BLaER1 (cell line): Measurements from ENCODE around the gene PPT2.

ENCODE experiments used
- H3K27ac ChIP-seq: shearing (Covaris generic); formaldehyde crosslinking; 2 replicates; pipeline ENCODE4 v1.8.1; 2022
- H3K27me3 ChIP-seq: shearing (Covaris generic); formaldehyde crosslinking; 2 replicates; pipeline ENCODE4 v1.8.1; 2022
- H3K36me3 ChIP-seq: shearing (Covaris generic); formaldehyde crosslinking; 2 replicates; pipeline ENCODE4 v1.8.1; 2022
- H3K4me1 ChIP-seq: shearing (Covaris generic); formaldehyde crosslinking; 2 replicates; pipeline ENCODE4 v1.8.1; 2022
- H3K4me2 ChIP-seq: shearing (Covaris generic); formaldehyde crosslinking; 2 replicates; pipeline ENCODE4 v1.8.1; 2022
- H3K4me3 ChIP-seq: shearing (Covaris generic); formaldehyde crosslinking; 2 replicates; pipeline ENCODE4 v1.8.1; 2022
- H3K9ac ChIP-seq: shearing (Covaris generic); formaldehyde crosslinking; 2 replicates; pipeline ENCODE4 v1.8.1; 2022
- H3K9me3 ChIP-seq: shearing (Covaris generic); formaldehyde crosslinking; 2 replicates; pipeline ENCODE4 v1.8.1; 2022
- H4K20me1 ChIP-seq: shearing (Covaris generic); formaldehyde crosslinking; 2 replicates; pipeline ENCODE4 v1.8.1; 2022
- Cebpa-rat ChIP-seq: shearing (Covaris generic); IDR thresholded peaks from 2 replicates; pipeline ENCODE4 v1.8.1; 2022

PPT2 gene

GRCh38 chr6:32153564-32154513, at the start of gene PPT2:
TSS of gene PPT2 (plus strand) at chr6:32154141. CDS start at chr6:32154595, 454 bp downstream.
- H3K4me1 ChIP-seq: peaks cover 36% of the 10 kb centered on the region
- H3K9me3 ChIP-seq: peaks cover 3% of the 10 kb centered on the region
- peaks cover under 1% of the 10 kb centered on the region; the same call in 1 of the 2 replicates for H3K27me3 ChIP-seq
- peak within 1 kb of the TSS; percentile 81 for H3K9ac ChIP-seq
- no peak for TF ChIP-seq Cebpa-rat
- peak within 1 kb of the TSS; percentile 96 for H3K4me2 ChIP-seq
- H3K36me3 ChIP-seq: peaks cover 34% of the 10 kb centered on the region
- H3K4me3 ChIP-seq: peak within 1 kb of the TSS; percentile 89
- 0 out of 2 replicates have a peak, but pooled peaks cover 11% of the 10 kb centered on the region for H4K20me1 ChIP-seq
- peak within 1 kb of the TSS; percentile 78 for H3K27ac ChIP-seq

GRCh38 chr6:32105433-32105832, 48.5 kb upstream of the PPT2 start:
- H3K36me3 ChIP-seq: no peaks in the 10 kb centered on the region
- H3K9me3 ChIP-seq: no peaks in the 10 kb centered on the region
- no peak overlapping the region for H3K27ac ChIP-seq
- no peak overlapping the region for H3K4me3 ChIP-seq
- no peak for TF ChIP-seq Cebpa-rat
- H4K20me1 ChIP-seq: no peaks in the 10 kb centered on the region
- H3K9ac ChIP-seq: no peak overlapping the region
- H3K4me1 ChIP-seq: peaks cover 31% of the 10 kb centered on the region
- no peaks in the 10 kb centered on the region for H3K27me3 ChIP-seq
- H3K4me2 ChIP-seq: no peak overlapping the region

- Histone ChIP-seq H3K27me3 (no peaks in the 10 kb centered on the region), H3K9ac (no peak overlapping the region), H3K9me3 (no peaks in the 10 kb centered on the region), H3K4me2 (peak overlapping the region; percentile 67; the same call in 1 of the 2 replicates), H3K4me1 (peaks cover 32% of the 10 kb centered on the region), H3K36me3 (peaks cover 14% of the 10 kb centered on the region), H3K27ac (no peak overlapping the region), H4K20me1 (no peaks in the 10 kb centered on the region), H3K4me3 (no peak overlapping the region)
- no peak for TF ChIP-seq Cebpa-rat
Observed at GRCh38 chr6:32107406-32107805, 46.5 kb upstream of the PPT2 start.

GRCh38 chr6:32108094-32108627, 45.8 kb upstream of the PPT2 start:
- TF ChIP-seq Cebpa-rat: no peak
- peak overlapping the region; percentile 67 for H3K4me2 ChIP-seq
- no peaks in the 10 kb centered on the region for H3K27me3 ChIP-seq
- peaks cover 15% of the 10 kb centered on the region for H3K36me3 ChIP-seq
- H4K20me1 ChIP-seq: no peaks in the 10 kb centered on the region
- H3K9ac ChIP-seq: no peak overlapping the region
- no peak overlapping the region for H3K27ac ChIP-seq
- H3K4me3 ChIP-seq: no peak overlapping the region
- peaks cover 32% of the 10 kb centered on the region for H3K4me1 ChIP-seq
- no peaks in the 10 kb centered on the region for H3K9me3 ChIP-seq

GRCh38 chr6:32108727-32109113, 45.2 kb upstream of the PPT2 start:
- peaks cover 21% of the 10 kb centered on the region for H3K36me3 ChIP-seq
- H3K4me3 ChIP-seq: no peak overlapping the region
- TF ChIP-seq Cebpa-rat: no peak
- H3K4me2 ChIP-seq: peak overlapping the region; percentile 67
- H3K27me3 ChIP-seq: no peaks in the 10 kb centered on the region
- no peak overlapping the region for H3K27ac ChIP-seq
- H3K9me3 ChIP-seq: no peaks in the 10 kb centered on the region
- H4K20me1 ChIP-seq: no peaks in the 10 kb centered on the region
- H3K4me1 ChIP-seq: peaks cover 32% of the 10 kb centered on the region
- H3K9ac ChIP-seq: no peak overlapping the region

GRCh38 chr6:32109114-32109764, 44.7 kb upstream of the PPT2 start, which contains the start of gene TNXB:
TSS of gene TNXB (minus strand) at chr6:32109338. CDS start at chr6:32098198, 11,140 bp downstream.
- no peak for TF ChIP-seq Cebpa-rat
- Histone ChIP-seq H3K4me3 (no peak within 1 kb of the TSS), H3K27me3 (no peaks in the 10 kb centered on the region), H3K9me3 (no peaks in the 10 kb centered on the region), H3K27ac (no peak within 1 kb of the TSS), H3K4me2 (peak within 1 kb of the TSS; percentile 67), H3K36me3 (peaks cover 26% of the 10 kb centered on the region), H4K20me1 (no peaks in the 10 kb centered on the region), H3K9ac (no peak within 1 kb of the TSS), H3K4me1 (peaks cover 32% of the 10 kb centered on the region)

- no peaks in the 10 kb centered on the region for H4K20me1 ChIP-seq
- peaks cover 31% of the 10 kb centered on the region for H3K36me3 ChIP-seq
- H3K4me2 ChIP-seq: peak overlapping the region; percentile 67
- no peaks in the 10 kb centered on the region for H3K9me3 ChIP-seq
- no peak overlapping the region for H3K27ac ChIP-seq
- H3K27me3 ChIP-seq: no peaks in the 10 kb centered on the region
- no peak for TF ChIP-seq Cebpa-rat
- no peak overlapping the region for H3K9ac ChIP-seq
- peaks cover 32% of the 10 kb centered on the region for H3K4me1 ChIP-seq
- H3K4me3 ChIP-seq: no peak overlapping the region
Observed at GRCh38 chr6:32109765-32110160, 44.2 kb upstream of the PPT2 start.

GRCh38 chr6:32110632-32111031, 43.3 kb upstream of the PPT2 start:
- Histone ChIP-seq H3K4me1 (peaks cover 32% of the 10 kb centered on the region), H3K27ac (no peak overlapping the region), H3K4me3 (no peak overlapping the region), H3K4me2 (no peak overlapping the region), H3K27me3 (no peaks in the 10 kb centered on the region), H3K9me3 (no peaks in the 10 kb centered on the region), H4K20me1 (no peaks in the 10 kb centered on the region), H3K9ac (no peak overlapping the region), H3K36me3 (peaks cover 39% of the 10 kb centered on the region)
- no peak for TF ChIP-seq Cebpa-rat

GRCh38 chr6:32111424-32112066, 42.4 kb upstream of the PPT2 start:
- Histone ChIP-seq H3K27ac (no peak overlapping the region), H3K9ac (no peak overlapping the region), H3K4me1 (peaks cover 32% of the 10 kb centered on the region), H3K27me3 (no peaks in the 10 kb centered on the region), H3K9me3 (no peaks in the 10 kb centered on the region), H3K4me3 (no peak overlapping the region), H3K4me2 (no peak overlapping the region), H4K20me1 (0 out of 2 replicates have a peak, but pooled peaks cover 4% of the 10 kb centered on the region), H3K36me3 (peaks cover 48% of the 10 kb centered on the region)
- TF ChIP-seq Cebpa-rat: no peak
